A549 (cell line): ENCODE measurements around the gene CEP128. TPM values are rescaled to one million over a fixed set of nuclear protein-coding genes. Genes with fewer than 3 reads are reported as not detected.

Experiments used
- ATAC-seq, 2 experiments: fragments of 200-7000 bp in 1 of 2; fragments of >200 bp in 1 of 2; cut with Nextera tagmentation in 1 of 2; cut with Tn5 transposase in 1 of 2; 3 replicates each; pipeline versions ENCODE4 v1.8.0 to v1.9.1; 2018 to 2020; ENCODE audit warnings: mild to moderate bottlenecking in 1 of 2, moderate library complexity in 1 of 2
- CTCF ChIA-PET: fragments of 300-600 bp; sonication (Branson Sonifier 250); formaldehyde crosslinking; extraction: SDS; loops from one replicate; lab custom pipeline; 2021; ENCODE audit warnings: antibody characterized with exemption, inconsistent platforms; lab: Yijun Ruan, JAX
- POLR2A ChIA-PET: fragments of 350-600 bp; formaldehyde crosslinking; extraction: SDS; loops from one replicate; lab custom pipeline; 2021; ENCODE audit warnings: antibody characterized with exemption, inconsistent platforms; lab: Yijun Ruan, JAX
- DNase-seq, 2 experiments: peaks; one replicate each; pipeline versions ENCODE4 v3.0.0 to v3.0.0-alpha.2; 2011 to 2016; ENCODE audit warnings: low read depth in 1 of 2, low spot score in 1 of 2
- FAIRE-seq: peaks from 2 replicates; lab custom pipeline; 2011; peaks lifted over from hg19 to GRCh38; lab: Jason Lieb, UNC
- H3K27ac ChIP-seq, 2 experiments: fragments of >200 bp; sonication (Bioruptor Twin); formaldehyde crosslinking; 3 replicates each; pipeline ENCODE4 v1.5.1; 2016 to 2017
- H3K4me1 ChIP-seq: fragments of >200 bp; sonication (Bioruptor Twin); formaldehyde crosslinking; 3 replicates; pipeline ENCODE4 v1.6.1; 2016
- H3K4me2 ChIP-seq: fragments of >200 bp; sonication (Bioruptor Twin); formaldehyde crosslinking; 3 replicates; pipeline ENCODE4 v1.6.1; 2016
- H3K4me3 ChIP-seq: fragments of >200 bp; sonication (Bioruptor Twin); formaldehyde crosslinking; 3 replicates; pipeline ENCODE4 v1.5.1; 2016
- H3K9me3 ChIP-seq: fragments of >200 bp; sonication (Bioruptor Twin); formaldehyde crosslinking; 3 replicates; pipeline ENCODE4 v1.6.1; 2016
- CBX8 ChIP-seq: fragments of 200-600 bp; sonication (generic); IDR thresholded peaks from 2 replicates; pipeline ENCODE4 v1.6.1; 2016
- EHF ChIP-seq: fragments of 250-450 bp; sonication (Bioruptor Pico); IDR thresholded peaks from 2 replicates; pipeline ENCODE4 v1.5.0; 2020; ENCODE audit warnings: mild to moderate bottlenecking
- EHMT2 ChIP-seq: fragments of 200-600 bp; sonication (generic); IDR thresholded peaks from 2 replicates; pipeline ENCODE4 v1.6.1; 2016; ENCODE audit warnings: antibody characterized with exemption, low read depth, mild to moderate bottlenecking, moderate library complexity
- EP300 ChIP-seq, 2 experiments: fragments of >200 bp; sonication (Bioruptor Twin); formaldehyde crosslinking; IDR thresholded peaks; 2 replicates in 1 of 2; 3 replicates in 1 of 2; pipeline ENCODE4 v1.6.1; 2016 to 2017
- ESRRA ChIP-seq: fragments of 150-350 bp; IDR thresholded peaks from 2 replicates; pipeline ENCODE4 v1.6.1; 2014; ENCODE audit warnings: mild to moderate bottlenecking, low read length, borderline replicate concordance
- FOSL2 ChIP-seq, 2 experiments: fragments of 450-650 bp in 1 of 2; fragments of >200 bp in 1 of 2; sonication (Bioruptor Twin) in 1 of 2; formaldehyde crosslinking; IDR thresholded peaks; 2 replicates each; pipeline versions ENCODE4 v1.5.0 to v1.6.1; 2016 to 2020; ENCODE audit warnings: mild to moderate bottlenecking in 1 of 2, moderate library complexity in 1 of 2
- GATA3 ChIP-seq: IDR thresholded peaks from 2 replicates; pipeline ENCODE4 v1.6.1; 2012; ENCODE audit warnings: borderline replicate concordance
- HEYL ChIP-seq: fragments of 250-450 bp; sonication (Bioruptor Pico); IDR thresholded peaks from 2 replicates; pipeline ENCODE4 v1.8.0; 2021; ENCODE audit warnings: mild to moderate bottlenecking, moderate library complexity
- KDM5A ChIP-seq: fragments of 200-600 bp; sonication (generic); IDR thresholded peaks from 2 replicates; pipeline ENCODE4 v1.6.1; 2016; ENCODE audit warnings: antibody characterized with exemption, mild to moderate bottlenecking
- MAFK ChIP-seq: fragments of 450-650 bp; IDR thresholded peaks from 2 replicates; pipeline ENCODE4 v1.6.1; 2014; ENCODE audit not compliant: partially characterized antibody
- MYC ChIP-seq: IDR thresholded peaks from 2 replicates; pipeline ENCODE4 v1.6.1; 2012; ENCODE audit warnings: mild to moderate bottlenecking, inconsistent platforms, low read length, improper control_type of control experiment, borderline replicate concordance
- NFE2L2 ChIP-seq: fragments of 150-350 bp; conservative IDR thresholded peaks from 2 replicates; pipeline ENCODE4 v1.6.1; 2014; ENCODE audit warnings: low read length
- NPAS2 ChIP-seq: fragments of 250-450 bp; sonication (Bioruptor Pico); IDR thresholded peaks from 2 replicates; pipeline ENCODE4 v1.8.0; 2022; ENCODE audit warnings: mild to moderate bottlenecking, moderate library complexity, borderline replicate concordance
- NR3C1 ChIP-seq: fragments of >200 bp; sonication (Bioruptor Twin); formaldehyde crosslinking; IDR thresholded peaks from 3 replicates; pipeline ENCODE4 v1.6.1; 2017
- PHF8 ChIP-seq: fragments of 200-600 bp; sonication (generic); IDR thresholded peaks from 2 replicates; pipeline ENCODE4 v1.6.1; 2016; ENCODE audit warnings: low read depth, mild to moderate bottlenecking, antibody characterized with exemption, moderate library complexity, borderline replicate concordance
- RARB ChIP-seq: fragments of 250-450 bp; sonication (Bioruptor Pico); IDR thresholded peaks from 2 replicates; pipeline ENCODE4 v1.8.0; 2021; ENCODE audit warnings: mild to moderate bottlenecking, moderate library complexity
- TFCP2L1 ChIP-seq: fragments of 250-450 bp; sonication (Bioruptor Pico); IDR thresholded peaks from 2 replicates; pipeline ENCODE4 v1.5.0; 2021; ENCODE audit warnings: mild to moderate bottlenecking
- ZFP36 ChIP-seq: fragments of 450-650 bp; IDR thresholded peaks from 2 replicates; pipeline ENCODE4 v1.6.1; 2014; ENCODE audit warnings: borderline replicate concordance; ENCODE audit not compliant: partially characterized antibody
- ZNF302 ChIP-seq: fragments of 250-450 bp; sonication (Bioruptor Pico); IDR thresholded peaks from 2 replicates; pipeline ENCODE4 v1.9.0; 2021; ENCODE audit warnings: inconsistent platforms, mild to moderate bottlenecking, moderate library complexity
- WGBS: methylation state at CpG from one replicate; pipeline ENCODE4 v1.1.6; 2017; ENCODE audit errors: missing lambda C conversion rate; 5-methylcytosine and 5-hydroxymethylcytosine counted together
- polyA plus RNA-seq, 4 experiments: library from polyadenylated mRNA; depleted of rRNA in 3 of 4; stranded (reverse); fragments of >200 nt; fragmentation: RNase III in 1 of 4; extraction: RNeasy Plus Mini Kit Qiagen cat#74134 plus additional on column Dnase treatment in 1 of 4; gene quantifications; 2 replicates in 3 of 4; 3 replicates in 1 of 4; pipeline ENCODE4 v1.2.3, GENCODE V29; 2011 to 2017
- TF ChIP-seq, protein P1 (sequence below): fragments of >200 bp; sonication (Bioruptor Twin); formaldehyde crosslinking; IDR thresholded peaks from 3 replicates; pipeline ENCODE4 v1.5.1; 2016
- TF ChIP-seq, protein P2 (sequence below): IDR thresholded peaks from 2 replicates; pipeline ENCODE4 v1.6.1; 2012
- TF ChIP-seq, protein P3 (sequence below): fragments of 250-450 bp; sonication (Bioruptor Pico); IDR thresholded peaks from 2 replicates; pipeline ENCODE4 v1.5.0; 2021; ENCODE audit warnings: mild to moderate bottlenecking, moderate library complexity, borderline replicate concordance

Gene CEP128
- polyA plus RNA-seq, 2 of the 4 experiments (the other 2 are of a cell fraction), result 5.8 to 7.0 TPM

DNA sequence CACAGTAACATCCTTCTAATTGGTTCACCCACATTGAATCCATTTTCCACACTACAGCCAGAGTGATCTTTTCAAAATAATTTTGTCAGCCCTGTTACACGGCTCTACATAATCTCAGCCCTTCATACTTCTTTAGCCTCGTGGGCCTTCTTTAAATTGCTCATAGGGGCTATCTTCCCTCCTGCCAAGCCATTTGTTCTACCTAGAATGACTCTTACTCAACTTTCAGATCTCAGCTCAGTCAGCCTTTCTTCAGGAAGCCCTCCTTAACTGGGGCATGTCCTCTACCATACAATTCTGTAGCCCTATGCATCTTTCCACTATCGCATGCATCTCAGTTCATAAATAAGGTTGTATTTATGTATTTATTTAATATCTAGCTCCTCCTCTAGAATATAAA is 39.7 kb downstream of the CEP128 start:
- Histone ChIP-seq H3K27ac (no peak overlapping the region), H3K9me3 (no peaks in the 10 kb centered on the region), H3K4me2 (no peak overlapping the region), H3K4me3 (no peak overlapping the region), H3K4me1 (no peaks in the 10 kb centered on the region)
- POLR2A ChIA-PET, result no interaction called here
- 78% methylated on average over 3 of the region's 3 CpGs for WGBS
- no peak for DNase-seq
- TF ChIP-seq MAFK, result no peak
- no peak for TF ChIP-seq GATA3
- TF ChIP-seq, protein P1, sequence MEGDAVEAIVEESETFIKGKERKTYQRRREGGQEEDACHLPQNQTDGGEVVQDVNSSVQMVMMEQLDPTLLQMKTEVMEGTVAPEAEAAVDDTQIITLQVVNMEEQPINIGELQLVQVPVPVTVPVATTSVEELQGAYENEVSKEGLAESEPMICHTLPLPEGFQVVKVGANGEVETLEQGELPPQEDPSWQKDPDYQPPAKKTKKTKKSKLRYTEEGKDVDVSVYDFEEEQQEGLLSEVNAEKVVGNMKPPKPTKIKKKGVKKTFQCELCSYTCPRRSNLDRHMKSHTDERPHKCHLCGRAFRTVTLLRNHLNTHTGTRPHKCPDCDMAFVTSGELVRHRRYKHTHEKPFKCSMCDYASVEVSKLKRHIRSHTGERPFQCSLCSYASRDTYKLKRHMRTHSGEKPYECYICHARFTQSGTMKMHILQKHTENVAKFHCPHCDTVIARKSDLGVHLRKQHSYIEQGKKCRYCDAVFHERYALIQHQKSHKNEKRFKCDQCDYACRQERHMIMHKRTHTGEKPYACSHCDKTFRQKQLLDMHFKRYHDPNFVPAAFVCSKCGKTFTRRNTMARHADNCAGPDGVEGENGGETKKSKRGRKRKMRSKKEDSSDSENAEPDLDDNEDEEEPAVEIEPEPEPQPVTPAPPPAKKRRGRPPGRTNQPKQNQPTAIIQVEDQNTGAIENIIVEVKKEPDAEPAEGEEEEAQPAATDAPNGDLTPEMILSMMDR, result no peak
- TF ChIP-seq CBX8, result no peak
- no peak for TF ChIP-seq NPAS2 (CRISPR knock-in tag)
- no peak for TF ChIP-seq NFE2L2
- TF ChIP-seq ESRRA, result no peak
- no peak for TF ChIP-seq PHF8
- no peak for TF ChIP-seq KDM5A
- no peak for TF ChIP-seq ZNF302 (CRISPR knock-in tag)
- TF ChIP-seq EHF (CRISPR knock-in tag), result no peak
- no peak for TF ChIP-seq RARB (CRISPR knock-in tag)
- TF ChIP-seq EHMT2, result no peak
- TF ChIP-seq FOSL2 (IDR thresholded peaks at IDR 0.05), result no peak
- no peak for TF ChIP-seq FOSL2 (CRISPR knock-in tag; IDR thresholded peaks at IDR 0.05)
- TF ChIP-seq HEYL (CRISPR knock-in tag), result no peak
- TF ChIP-seq EP300 (IDR thresholded peaks at IDR 0.05), result no peak
- TF ChIP-seq MYC, result no peak
- ATAC-seq, result no peak
- FAIRE-seq, result no peak
- CTCF ChIA-PET, result no interaction called here

DNA sequence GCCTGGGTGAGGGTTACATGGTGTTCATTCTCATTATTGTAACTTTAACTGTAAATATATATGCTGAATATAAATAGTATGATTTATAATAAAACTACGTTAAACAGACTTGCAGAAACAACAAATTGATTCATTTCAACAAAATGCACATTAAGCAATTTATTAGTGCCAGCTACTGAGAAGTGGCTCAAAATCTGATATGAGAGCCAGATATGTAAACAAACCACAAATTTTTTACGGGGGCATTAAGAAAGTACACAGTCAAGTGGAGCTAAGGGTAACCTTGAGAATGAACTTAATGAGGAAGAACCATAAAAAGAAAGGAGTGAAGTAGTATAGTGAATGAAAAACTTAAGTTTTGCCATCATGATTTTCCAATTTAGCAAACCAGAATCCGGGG is 40.3 kb downstream of the CEP128 start:
- Histone ChIP-seq H3K27ac (no peak overlapping the region), H3K9me3 (no peaks in the 10 kb centered on the region)
- ATAC-seq, result no peak
- TF ChIP-seq RARB (CRISPR knock-in tag) (no peak), NR3C1 (no peak), TFCP2L1 (CRISPR knock-in tag) (no peak), ZFP36 (no peak), MAFK (peak; percentile 65)
- TF ChIP-seq, protein P2, sequence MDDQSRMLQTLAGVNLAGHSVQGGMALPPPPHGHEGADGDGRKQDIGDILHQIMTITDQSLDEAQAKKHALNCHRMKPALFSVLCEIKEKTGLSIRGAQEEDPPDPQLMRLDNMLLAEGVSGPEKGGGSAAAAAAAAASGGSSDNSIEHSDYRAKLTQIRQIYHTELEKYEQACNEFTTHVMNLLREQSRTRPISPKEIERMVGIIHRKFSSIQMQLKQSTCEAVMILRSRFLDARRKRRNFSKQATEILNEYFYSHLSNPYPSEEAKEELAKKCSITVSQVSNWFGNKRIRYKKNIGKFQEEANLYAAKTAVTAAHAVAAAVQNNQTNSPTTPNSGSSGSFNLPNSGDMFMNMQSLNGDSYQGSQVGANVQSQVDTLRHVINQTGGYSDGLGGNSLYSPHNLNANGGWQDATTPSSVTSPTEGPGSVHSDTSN, result no peak
- TF ChIP-seq, protein P3, sequence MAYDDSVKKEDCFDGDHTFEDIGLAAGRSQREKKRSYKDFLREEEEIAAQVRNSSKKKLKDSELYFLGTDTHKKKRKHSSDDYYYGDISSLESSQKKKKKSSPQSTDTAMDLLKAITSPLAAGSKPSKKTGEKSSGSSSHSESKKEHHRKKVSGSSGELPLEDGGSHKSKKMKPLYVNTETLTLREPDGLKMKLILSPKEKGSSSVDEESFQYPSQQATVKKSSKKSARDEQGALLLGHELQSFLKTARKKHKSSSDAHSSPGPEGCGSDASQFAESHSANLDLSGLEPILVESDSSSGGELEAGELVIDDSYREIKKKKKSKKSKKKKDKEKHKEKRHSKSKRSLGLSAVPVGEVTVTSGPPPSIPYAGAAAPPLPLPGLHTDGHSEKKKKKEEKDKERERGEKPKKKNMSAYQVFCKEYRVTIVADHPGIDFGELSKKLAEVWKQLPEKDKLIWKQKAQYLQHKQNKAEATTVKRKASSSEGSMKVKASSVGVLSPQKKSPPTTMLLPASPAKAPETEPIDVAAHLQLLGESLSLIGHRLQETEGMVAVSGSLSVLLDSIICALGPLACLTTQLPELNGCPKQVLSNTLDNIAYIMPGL, result no peak
- TF ChIP-seq, all 56 proteins: peak for 1
- Histone ChIP-seq H3K4me3 (no peak overlapping the region), H3K4me2 (no peak overlapping the region), H3K4me1 (no peaks in the 10 kb centered on the region)
- WGBS, result 88% methylated on average over 3 of the region's 3 CpGs
- ChIA-PET POLR2A (no interaction called here), CTCF (interaction anchor here (2.3 kb wide), 1 partner anchor 38 kb away, joined by 5 read pairs; no protein-coding TSS in a partner anchor)
- DNase-seq, result no peak
- no peak for FAIRE-seq
